Measurements from ENCODE around the gene SREBF1.

Gene SREBF1

GRCh38 chr17:17779015-17779611, 57.7 kb downstream of the SREBF1 start:
- intact Hi-C loops (cut with DNase I): no loop called here

GRCh38 chr17:17778308-17779014, 58.3 kb downstream of the SREBF1 start:
- intact Hi-C loops (cut with DNase I): no loop called here
- DNase-seq: peak in 40 of 42 donors; percentile 35 to 92 (median 73)

More at GRCh38 chr17:17779015-17779611, 57.7 kb downstream of the SREBF1 start:
- DNase-seq: peak in 5 of 42 donors; percentile 28 to 55 (median 48)

- no peak for DNase-seq
- intact Hi-C loops (cut with DNase I): no loop called here
These were observed 59.9 kb downstream of the SREBF1 start for GRCh38 chr17:17776889-17777288.

- intact Hi-C loops (cut with DNase I): no loop called here
- peak in 3 of 42 donors; percentile 30 to 41 (median 32) for DNase-seq
These were observed 62.5 kb downstream of the SREBF1 start for GRCh38 chr17:17774009-17774881.

- intact Hi-C loops (cut with DNase I): no loop called here
- no peak for DNase-seq
These were observed 64.6 kb downstream of the SREBF1 start for GRCh38 chr17:17772231-17772630.

- DNase-seq: no peak
- intact Hi-C loops (cut with DNase I): no loop called here
These were observed 65.1 kb downstream of the SREBF1 start for GRCh38 chr17:17771498-17772201.

- DNase-seq: no peak
- intact Hi-C loops (cut with DNase I): no loop called here
These were observed 66.1 kb downstream of the SREBF1 start for GRCh38 chr17:17770632-17771044.

GRCh38 chr17:17769869-17770631, 66.7 kb downstream of the SREBF1 start:
- DNase-seq: no peak

GRCh38 chr17:17768424-17769088, 68.2 kb downstream of the SREBF1 start:
- DNase-seq: no peak
- intact Hi-C loops (cut with DNase I): no loop called here

More at GRCh38 chr17:17769869-17770631, 66.7 kb downstream of the SREBF1 start:
- intact Hi-C loops (cut with DNase I): no loop called here

GRCh38 chr17:17767887-17768418, 68.8 kb downstream of the SREBF1 start:
- intact Hi-C loops (cut with DNase I): no loop called here

GRCh38 chr17:17767154-17767869, 69.5 kb downstream of the SREBF1 start:
- intact Hi-C loops (cut with DNase I): no loop called here
- no peak for DNase-seq

More at GRCh38 chr17:17767887-17768418, 68.8 kb downstream of the SREBF1 start:
- no peak for DNase-seq

GRCh38 chr17:17766744-17767120, 70.1 kb downstream of the SREBF1 start:
- intact Hi-C loops (cut with DNase I): no loop called here
- no peak for DNase-seq

- intact Hi-C loops (cut with DNase I): no loop called here
- peak in 29 of 42 donors; percentile 31 to 76 (median 52) for DNase-seq
These were observed 70.6 kb downstream of the SREBF1 start for GRCh38 chr17:17766077-17766743.

- intact Hi-C loops (cut with DNase I): no loop called here
- peak in 28 of 42 donors; percentile 34 to 86 (median 60) for DNase-seq
These were observed 71.3 kb downstream of the SREBF1 start for GRCh38 chr17:17765359-17766076.

- intact Hi-C loops (cut with DNase I): no loop called here
- DNase-seq: no peak
These were observed 73.1 kb downstream of the SREBF1 start for GRCh38 chr17:17763734-17764133.

- DNase-seq: no peak
- intact Hi-C loops (cut with DNase I): no loop called here
These were observed 73.7 kb downstream of the SREBF1 start for GRCh38 chr17:17763136-17763535.
